HS-5 (cell line): ENCODE data around the gene TMED3.
"Not testable (repeated sequence)": the region's sequence is repeated elsewhere in the genome, so short reads cannot be mapped to it uniquely, and the experiment has no call there.

ENCODE experiments used
- DNase-seq: peaks from one replicate; pipeline ENCODE4 v3.0.0-alpha.2; 2012; ENCODE audit warnings: low read depth

TMED3 gene

DNA sequence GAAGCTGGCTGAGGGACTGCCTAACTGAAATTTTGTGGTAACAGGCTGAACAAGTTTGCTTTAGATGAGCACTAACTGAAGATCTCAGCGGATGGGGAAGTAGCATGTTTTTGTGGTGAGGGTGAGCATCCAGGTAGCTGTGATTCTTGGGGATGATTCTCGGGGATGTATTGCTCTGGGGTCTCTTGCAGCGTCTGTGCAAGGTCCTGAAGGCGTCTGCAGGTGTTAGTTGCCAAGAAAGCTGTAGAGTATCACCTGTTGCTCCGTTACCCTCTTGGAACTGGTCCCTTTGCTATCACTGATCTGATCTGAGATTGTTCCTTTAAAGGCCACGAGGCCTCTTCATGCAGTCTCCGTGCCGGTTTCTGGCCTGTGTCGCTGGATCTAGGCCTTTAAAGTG is 6.0 kb downstream of the TMED3 start:
- no peak for DNase-seq

DNA sequence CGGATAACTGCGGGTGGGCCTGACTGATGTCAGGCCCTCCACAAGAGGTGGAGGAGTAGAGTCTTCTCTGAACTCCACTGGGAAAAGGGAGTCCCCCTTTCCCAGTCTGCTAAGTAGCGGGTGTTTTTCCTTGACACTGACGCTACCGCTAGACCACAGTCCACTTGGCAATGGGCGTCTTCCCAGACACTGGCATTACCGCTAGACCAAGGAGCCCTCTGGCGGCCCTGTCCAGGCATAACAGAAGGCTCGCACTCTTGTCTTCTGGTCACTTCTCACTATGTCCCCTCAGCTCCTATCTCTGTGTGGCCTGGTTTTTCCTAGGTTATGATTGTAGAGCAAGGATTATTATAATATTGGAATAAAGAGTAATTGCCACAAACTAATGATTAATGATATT is 9.1 kb downstream of the TMED3 start:
- not testable (repeated sequence) for DNase-seq

- DNase-seq = no peak
These were observed 11.0 kb downstream of the TMED3 start for GRCh38 chr15:79321876-79322275.

- no peak for DNase-seq
These were observed 11.4 kb downstream of the TMED3 start for GRCh38 chr15:79322306-79322705.

GRCh38 chr15:79322945-79323344 is 12.0 kb downstream of the TMED3 start:
- DNase-seq = no peak

- peak; percentile 30 for DNase-seq
These were observed 18.3 kb downstream of the TMED3 start for GRCh38 chr15:79329171-79329611.

GRCh38 chr15:79332824-79333510 is 22.1 kb downstream of the TMED3 start:
- no peak for DNase-seq

- DNase-seq = no peak
These were observed 26.7 kb downstream of the TMED3 start for GRCh38 chr15:79337591-79337990.

GRCh38 chr15:79339588-79340314 is 28.8 kb downstream of the TMED3 start:
- DNase-seq = peak; percentile 9

DNA sequence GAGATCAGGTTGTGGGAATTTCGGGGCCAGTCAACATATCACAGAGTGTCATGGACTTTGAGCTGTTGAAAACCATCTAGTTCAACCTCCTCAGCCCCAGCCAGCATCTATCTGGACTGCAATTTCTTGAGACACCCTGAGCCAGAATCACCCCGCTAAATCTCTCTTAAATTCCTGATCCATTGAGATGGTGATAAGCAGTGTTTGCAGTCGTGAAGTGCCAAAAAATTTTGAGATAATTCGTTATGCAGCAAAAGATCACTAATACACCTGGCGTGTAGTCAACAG is 29.3 kb downstream of the TMED3 start:
- DNase-seq = no peak

- DNase-seq = no peak
These were observed 30.5 kb downstream of the TMED3 start for GRCh38 chr15:79341396-79341795.

- no peak for DNase-seq
These were observed 38.6 kb downstream of the TMED3 start for GRCh38 chr15:79349525-79349924.

DNA sequence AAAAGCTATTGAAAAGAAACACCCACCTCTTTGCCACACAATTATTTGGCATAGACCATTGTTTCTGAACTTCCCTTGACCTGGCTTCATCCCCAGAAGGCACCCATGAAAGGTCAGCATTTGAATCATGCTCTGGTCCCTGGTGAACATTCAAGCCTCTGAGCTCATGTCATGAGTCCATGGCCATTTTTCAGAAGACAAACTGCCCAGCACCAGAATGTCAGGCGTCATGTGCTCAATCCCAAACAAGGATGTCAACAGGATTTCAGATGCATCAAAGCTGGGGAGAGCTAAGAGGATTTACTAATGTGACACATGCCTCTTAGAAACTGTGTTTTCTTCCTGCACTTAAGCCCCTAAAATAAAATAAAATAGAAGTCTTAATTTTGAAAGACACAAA is 41.3 kb downstream of the TMED3 start:
- DNase-seq = no peak

GRCh38 chr15:79357566-79357965 is 46.7 kb downstream of the TMED3 start:
- no peak for DNase-seq

GRCh38 chr15:79358069-79358468 is 47.2 kb downstream of the TMED3 start:
- DNase-seq = no peak

DNA sequence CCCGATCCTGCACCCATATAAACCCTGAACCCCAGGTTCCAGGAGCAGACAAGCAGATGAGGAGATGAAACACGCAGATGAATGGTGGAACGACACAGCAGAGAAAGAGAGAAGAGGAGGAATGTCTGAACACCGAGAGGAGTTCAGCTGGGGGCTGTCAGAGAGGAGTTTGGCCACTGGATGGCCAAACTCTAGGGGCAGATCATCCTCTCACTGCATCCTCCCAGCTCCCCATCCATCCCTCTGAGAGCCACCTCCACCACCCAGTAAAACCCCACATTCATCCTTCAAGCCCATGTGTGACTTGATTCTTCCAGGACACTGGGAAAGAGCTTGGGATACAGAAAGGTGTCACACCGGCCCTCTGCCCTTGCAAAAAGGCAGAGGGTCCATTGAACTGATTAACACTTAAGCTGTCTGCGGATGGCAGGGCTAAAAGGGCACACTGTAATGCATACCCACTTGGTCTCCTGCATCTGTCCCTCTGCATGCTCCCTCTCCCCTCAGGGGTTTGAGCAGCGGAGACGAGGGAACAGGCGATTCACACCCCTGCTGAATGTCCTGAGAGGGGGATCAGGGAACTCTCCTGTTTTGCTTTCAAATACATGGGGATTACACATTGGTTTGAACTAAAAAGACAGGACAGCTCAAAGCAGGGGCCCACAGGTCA is 53.8 kb downstream of the TMED3 start:
- no peak for DNase-seq

DNA sequence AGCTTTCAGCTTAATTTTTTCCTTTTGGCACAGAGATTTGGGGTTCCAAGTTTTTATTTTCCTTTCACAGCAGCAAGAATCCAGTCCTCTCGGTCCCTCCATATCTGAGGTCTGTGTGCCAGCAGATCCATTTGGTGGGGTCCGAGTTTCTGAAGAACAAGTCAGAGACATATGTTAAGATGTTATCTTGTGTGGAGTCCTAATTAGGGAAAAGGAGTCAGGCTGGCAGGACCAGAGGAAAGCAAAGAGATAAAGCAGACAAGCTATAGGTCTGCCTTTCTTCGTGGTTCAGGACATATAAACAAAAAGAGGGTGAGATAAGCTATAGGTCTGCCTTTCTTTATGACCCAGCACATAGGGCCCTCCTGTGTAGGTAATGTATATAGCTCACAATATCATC is 54.9 kb downstream of the TMED3 start:
- no peak for DNase-seq

DNA sequence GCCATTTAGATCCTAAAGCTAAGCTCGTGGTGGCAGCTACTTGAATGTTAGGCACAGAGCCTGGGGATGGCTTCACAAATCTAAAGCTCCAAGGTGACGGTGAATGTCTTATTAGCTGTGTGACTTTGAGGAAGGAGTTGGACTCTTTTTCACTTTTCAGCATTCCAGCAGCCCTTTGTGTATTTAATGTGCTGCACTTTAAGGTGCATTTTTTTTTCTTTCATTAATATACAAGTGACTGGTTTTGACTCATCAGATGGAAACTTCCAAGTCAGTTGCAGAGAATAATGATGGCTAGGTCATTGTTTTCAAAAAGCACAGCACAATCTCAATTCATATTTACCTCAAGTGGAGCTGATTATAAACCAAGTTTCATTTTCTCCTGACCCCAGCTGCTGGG is 55.8 kb downstream of the TMED3 start:
- DNase-seq = no peak

DNA sequence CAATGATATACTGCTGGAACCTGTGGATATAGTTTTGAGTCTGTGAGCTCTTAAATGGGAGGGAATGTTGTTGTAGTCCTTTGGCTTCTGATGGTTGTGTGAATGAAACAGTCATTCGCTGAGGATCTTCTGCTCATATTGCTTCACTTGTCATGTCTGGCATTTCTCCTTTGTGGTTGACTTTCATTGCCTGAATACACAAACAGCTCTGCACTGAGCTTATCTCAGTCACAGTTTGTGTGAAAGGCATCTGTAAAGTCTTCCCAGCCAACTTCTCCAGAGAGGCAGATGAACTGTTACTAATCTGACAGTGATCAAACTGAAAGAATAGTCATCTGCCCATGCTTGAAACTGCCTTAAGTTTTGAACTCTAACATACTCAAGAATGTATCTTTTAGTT is 59.8 kb downstream of the TMED3 start:
- no peak for DNase-seq

DNA sequence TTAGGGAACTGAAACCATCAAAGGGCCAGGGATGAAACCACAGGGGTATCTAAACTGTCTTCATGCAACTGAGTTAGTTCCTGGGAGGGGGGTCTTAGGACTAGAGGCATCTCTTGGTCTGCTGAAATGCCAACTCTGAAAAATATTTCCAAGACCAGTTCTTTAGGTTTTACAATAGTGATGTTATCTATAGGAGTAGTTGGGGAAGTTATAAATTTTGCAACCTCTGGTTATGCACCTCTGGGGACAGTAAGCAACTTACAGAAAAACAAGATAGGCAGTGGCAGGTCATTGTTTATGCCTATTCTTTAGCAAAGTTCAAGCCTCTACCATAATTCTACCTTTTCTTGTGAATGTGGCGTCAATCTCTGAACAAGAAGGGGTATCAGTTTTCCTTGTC is 60.7 kb downstream of the TMED3 start:
- no peak for DNase-seq

DNA sequence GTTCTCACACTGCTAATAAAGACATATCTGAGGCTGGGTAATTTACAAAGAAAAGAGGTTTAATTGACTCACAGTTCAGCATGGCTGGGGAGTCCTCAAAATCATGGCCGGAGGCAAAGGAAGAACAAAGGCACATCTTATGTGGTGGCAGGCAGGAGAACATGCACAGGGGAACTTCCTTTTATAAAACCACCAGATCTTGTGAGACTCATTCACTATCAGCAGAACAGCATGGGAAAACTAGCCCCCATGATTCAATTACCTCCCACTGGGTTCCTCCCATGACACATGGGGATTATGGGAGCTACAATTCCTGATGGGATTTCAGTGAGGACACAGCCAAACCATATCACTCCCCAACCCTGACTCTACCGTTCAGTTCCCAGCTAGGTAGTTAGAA is 61.5 kb downstream of the TMED3 start:
- DNase-seq = no peak
